NB4 (cell line): ENCODE results near the gene USP36.

Experiments
- CTCF ChIP-seq: IDR thresholded peaks from one replicate; pipeline ENCODE4 v1.5.1; 2012; ENCODE audit warnings: low read depth, low read length
- MAX ChIP-seq: IDR thresholded peaks from 2 replicates; pipeline ENCODE4 v1.6.1; 2011; ENCODE audit warnings: low read depth, low read length
- MYC ChIP-seq: IDR thresholded peaks from 2 replicates; pipeline ENCODE4 v1.6.1; 2011; ENCODE audit warnings: low read depth, low read length
- POLR2A ChIP-seq: IDR thresholded peaks from 2 replicates; pipeline ENCODE4 v1.6.1; 2011; ENCODE audit warnings: mild to moderate bottlenecking; ENCODE audit not compliant: insufficient read length; ENCODE audit errors: extremely low read depth

- no peak for TF ChIP-seq CTCF
- no peak for TF ChIP-seq POLR2A
- TF ChIP-seq MAX, result no peak
- TF ChIP-seq MYC, result no peak
Observed at GRCh38 chr17:78852709-78853121, 12.1 kb upstream of the USP36 start.
